Bronchial epithelial cell (primary cell): ENCODE results near the gene RUNX2. TPM values are rescaled to one million over a fixed set of nuclear protein-coding genes. Genes with fewer than 3 reads are reported as not detected.

Experiments used
- DNase-seq: peaks from one replicate; pipeline ENCODE4 v3.0.0-alpha.2; 2010; ENCODE audit warnings: low read depth
- FAIRE-seq: peaks from 2 replicates; lab custom pipeline; 2011; peaks lifted over from hg19 to GRCh38; lab: Jason Lieb, UNC
- H3K27me3 ChIP-seq: 2 replicates; pipeline ENCODE4 v1.5.1; 2011; ENCODE audit warnings: low read length; ENCODE audit not compliant: control insufficient read depth, insufficient read depth
- H3K36me3 ChIP-seq: 2 replicates; pipeline ENCODE4 v1.5.1; 2011; ENCODE audit warnings: low read length; ENCODE audit not compliant: control insufficient read depth, insufficient read depth
- H3K4me3 ChIP-seq: 2 replicates; pipeline ENCODE4 v1.5.1; 2011; ENCODE audit warnings: mild to moderate bottlenecking, low read depth, low read length, control low read depth
- total RNA-seq: library from RNA; depleted of rRNA; stranded (reverse); fragments of >200 nt; gene quantifications from 2 replicates; pipeline ENCODE4 v1.2.1, GENCODE V29; 2014
- TF ChIP-seq, protein P1 (sequence below): IDR thresholded peaks from 2 replicates; pipeline ENCODE4 v1.5.1; 2011; ENCODE audit warnings: mild to moderate bottlenecking, moderate library complexity, low read length, control low read depth, inconsistent platforms; ENCODE audit not compliant: insufficient read depth, severe bottlenecking

RUNX2 gene
- total RNA-seq, 1 donor from 2014 or later, result 0.79 TPM

DNA sequence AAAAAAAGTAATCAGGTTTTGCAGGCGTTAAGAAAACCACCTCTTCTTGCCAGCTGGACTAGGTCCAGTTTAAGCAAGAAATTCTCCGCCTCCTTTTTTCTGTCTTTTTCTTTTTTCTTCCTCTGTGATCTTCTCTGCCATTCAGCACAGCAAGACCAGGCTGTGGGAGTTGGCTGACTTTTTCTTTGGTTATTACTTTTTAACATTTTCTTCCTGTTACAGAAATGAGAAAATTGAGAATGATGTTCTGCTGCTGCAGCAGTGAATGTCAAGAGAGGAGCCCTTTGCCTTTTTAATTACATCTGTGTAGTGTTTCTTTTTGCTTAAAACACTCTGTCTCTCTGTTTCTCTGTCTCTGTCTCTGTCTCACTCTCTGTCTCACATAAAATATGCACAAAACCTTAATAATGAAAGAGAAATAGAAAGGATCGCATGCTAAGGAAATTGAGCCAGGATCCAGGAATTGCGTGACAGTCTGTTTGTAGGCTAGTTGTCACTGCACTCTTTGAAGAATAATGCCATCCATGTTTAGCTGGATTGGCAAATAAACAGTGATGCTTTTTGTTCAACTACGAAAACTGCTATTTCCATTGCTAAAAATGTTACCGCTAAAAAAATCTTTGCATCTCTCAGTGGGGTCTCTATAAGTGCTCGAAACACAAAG, 152.8 kb downstream of the RUNX2 start:
- H3K4me3 ChIP-seq, result no peak overlapping the region
- no peak for FAIRE-seq
- DNase-seq, result no peak
- no peaks in the 10 kb centered on the region for H3K27me3 ChIP-seq
- no peaks in the 10 kb centered on the region for H3K36me3 ChIP-seq
- TF ChIP-seq, protein P1, sequence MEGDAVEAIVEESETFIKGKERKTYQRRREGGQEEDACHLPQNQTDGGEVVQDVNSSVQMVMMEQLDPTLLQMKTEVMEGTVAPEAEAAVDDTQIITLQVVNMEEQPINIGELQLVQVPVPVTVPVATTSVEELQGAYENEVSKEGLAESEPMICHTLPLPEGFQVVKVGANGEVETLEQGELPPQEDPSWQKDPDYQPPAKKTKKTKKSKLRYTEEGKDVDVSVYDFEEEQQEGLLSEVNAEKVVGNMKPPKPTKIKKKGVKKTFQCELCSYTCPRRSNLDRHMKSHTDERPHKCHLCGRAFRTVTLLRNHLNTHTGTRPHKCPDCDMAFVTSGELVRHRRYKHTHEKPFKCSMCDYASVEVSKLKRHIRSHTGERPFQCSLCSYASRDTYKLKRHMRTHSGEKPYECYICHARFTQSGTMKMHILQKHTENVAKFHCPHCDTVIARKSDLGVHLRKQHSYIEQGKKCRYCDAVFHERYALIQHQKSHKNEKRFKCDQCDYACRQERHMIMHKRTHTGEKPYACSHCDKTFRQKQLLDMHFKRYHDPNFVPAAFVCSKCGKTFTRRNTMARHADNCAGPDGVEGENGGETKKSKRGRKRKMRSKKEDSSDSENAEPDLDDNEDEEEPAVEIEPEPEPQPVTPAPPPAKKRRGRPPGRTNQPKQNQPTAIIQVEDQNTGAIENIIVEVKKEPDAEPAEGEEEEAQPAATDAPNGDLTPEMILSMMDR, result no peak

DNA sequence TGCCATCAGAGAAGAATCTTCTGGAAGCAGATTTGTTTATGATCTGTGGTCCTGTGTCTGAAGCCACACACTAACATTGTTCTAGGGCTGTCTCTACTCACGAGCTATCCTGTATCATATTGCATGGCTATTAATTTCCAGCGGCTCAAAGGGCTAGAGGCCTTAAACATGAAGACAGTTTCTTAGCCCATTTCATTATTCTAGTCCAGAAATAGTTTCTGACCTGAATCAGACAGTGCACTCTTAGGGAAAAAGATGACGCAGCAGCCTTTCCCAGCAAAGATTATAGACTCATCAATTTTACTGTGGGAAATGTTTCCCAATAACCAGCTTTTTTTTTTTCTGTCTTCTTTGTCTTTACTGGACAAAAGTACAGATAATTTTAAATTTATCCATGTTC, 154.9 kb downstream of the RUNX2 start:
- Histone ChIP-seq H3K4me3 (no peak overlapping the region), H3K36me3 (no peaks in the 10 kb centered on the region), H3K27me3 (no peaks in the 10 kb centered on the region)
- FAIRE-seq (no peak), DNase-seq (no peak)
- TF ChIP-seq, protein P1, result no peak

DNA sequence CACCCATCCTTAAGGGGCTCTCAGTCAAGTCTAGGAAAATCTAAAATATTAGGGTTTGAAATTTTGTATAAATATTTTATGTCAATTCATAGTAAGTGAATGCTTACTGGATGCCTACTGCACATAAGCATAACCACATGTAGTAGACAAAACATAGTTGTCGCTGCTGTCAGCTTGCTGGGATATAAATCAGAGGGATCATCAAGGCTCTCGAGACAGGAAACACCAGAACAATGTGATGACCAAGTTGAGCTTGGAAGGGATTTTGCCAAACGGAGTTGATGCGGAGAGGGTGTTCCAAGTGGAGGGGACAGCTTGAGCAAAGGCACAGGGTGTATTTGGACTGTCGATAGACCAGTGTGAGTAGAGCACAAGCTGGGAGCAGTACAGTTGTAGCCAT, 155.4 kb downstream of the RUNX2 start:
- DNase-seq (no peak), FAIRE-seq (no peak)

DNA sequence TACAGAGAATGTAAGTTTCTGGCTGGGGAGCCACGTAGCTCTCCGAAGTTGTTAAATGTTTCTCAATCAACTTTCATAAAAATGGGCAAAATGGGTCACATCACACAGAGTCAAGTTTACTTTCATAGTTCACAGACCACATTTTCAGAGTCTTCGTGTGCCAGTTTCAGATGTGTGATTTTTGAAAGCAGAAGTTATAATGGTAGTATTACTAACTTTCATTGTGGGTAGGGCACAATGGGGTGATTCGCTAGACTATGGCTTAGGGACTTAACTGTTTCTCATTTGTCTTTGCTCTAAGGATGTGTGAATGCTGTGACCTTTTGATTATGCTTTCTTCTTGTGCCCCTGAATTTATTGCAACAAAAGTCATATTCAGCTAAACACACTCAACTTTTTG, 158.6 kb downstream of the RUNX2 start:
- TF ChIP-seq, protein P1, result no peak
- Histone ChIP-seq H3K4me3 (no peak overlapping the region), H3K36me3 (no peaks in the 10 kb centered on the region), H3K27me3 (no peaks in the 10 kb centered on the region)
- FAIRE-seq (peak; percentile 68), DNase-seq (no peak)

More for the DNA sequence above, 155.4 kb downstream of the RUNX2 start:
- H3K36me3 ChIP-seq, result no peaks in the 10 kb centered on the region
- H3K4me3 ChIP-seq, result no peak overlapping the region
- no peaks in the 10 kb centered on the region for H3K27me3 ChIP-seq
- TF ChIP-seq, protein P1, result no peak

DNA sequence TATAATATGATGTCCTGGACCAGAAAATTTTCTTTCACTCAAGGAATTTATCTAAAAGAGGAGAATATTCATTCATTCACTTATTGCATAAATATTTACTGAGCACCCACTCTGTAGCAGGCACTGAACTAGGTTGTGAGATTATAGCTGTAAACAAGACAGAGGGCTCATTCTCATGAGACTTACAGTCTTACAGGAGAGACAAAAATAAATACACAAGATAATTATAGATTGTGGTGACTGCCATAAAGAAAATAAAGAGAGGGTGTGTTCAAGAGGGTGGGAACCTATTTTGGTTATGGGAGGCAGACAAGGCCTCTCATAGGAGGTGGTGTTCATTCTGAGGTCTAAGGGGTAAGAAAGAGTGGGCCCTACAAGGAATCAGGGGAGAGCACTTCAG, 159.5 kb downstream of the RUNX2 start:
- Histone ChIP-seq H3K27me3 (no peaks in the 10 kb centered on the region), H3K4me3 (no peak overlapping the region), H3K36me3 (no peaks in the 10 kb centered on the region)
- FAIRE-seq, result no peak
- no peak for DNase-seq
- TF ChIP-seq, protein P1, result no peak

DNA sequence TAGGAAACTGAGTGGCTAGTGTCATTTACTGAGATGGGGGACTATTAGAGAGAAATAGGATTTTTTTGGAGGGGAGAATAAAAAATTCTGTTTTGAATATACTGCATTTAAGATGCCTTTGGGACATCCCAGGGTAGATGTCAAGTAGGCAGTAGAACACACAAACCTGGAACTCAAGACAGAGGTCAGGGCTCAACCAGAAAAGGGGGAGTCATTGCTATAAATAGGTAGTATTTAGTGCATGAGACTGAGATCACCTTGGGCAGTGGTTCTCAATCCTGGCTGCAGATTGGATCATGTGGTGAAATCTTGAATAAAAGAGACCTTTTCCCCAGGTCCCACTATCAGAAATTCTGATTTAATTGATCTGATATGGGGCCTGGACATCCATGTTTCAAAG, 160.1 kb downstream of the RUNX2 start:
- H3K4me3 ChIP-seq, result no peak overlapping the region
- FAIRE-seq (no peak), DNase-seq (no peak)
- no peaks in the 10 kb centered on the region for H3K36me3 ChIP-seq
- no peaks in the 10 kb centered on the region for H3K27me3 ChIP-seq
- TF ChIP-seq, protein P1, result no peak
